ENCODE results near the gene PPDPF. TPM values are rescaled to one million over a fixed set of nuclear protein-coding genes. Genes with fewer than 3 reads are reported as not detected.

PPDPF gene
- total and polyA plus RNA-seq, 12 donors: 186 to 433 (median 270) TPM

DNA sequence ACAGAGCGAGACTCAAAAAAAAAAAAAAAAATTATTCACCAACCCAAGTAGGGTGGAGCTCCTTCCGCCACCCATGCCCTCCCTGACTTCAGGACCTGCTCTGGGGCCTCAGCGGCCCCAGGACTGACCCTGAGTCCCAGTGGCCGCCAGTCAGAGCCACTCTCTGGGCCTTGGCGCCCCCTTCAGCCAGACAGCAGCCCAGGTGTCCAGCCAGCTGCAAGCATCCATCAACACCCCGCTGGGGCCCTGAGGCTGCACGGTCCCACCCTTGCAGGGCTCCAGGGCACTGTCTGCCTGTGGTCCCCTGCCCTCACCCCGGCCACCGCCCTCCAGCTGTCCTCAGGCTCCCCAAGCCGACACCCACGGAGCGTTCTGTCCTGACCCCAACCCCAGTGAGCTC is 36.7 kb upstream of the PPDPF start:
- H3K27me3 ChIP-seq: peaks cover 4 to 67% (median 52%) of the 10 kb centered on the region in 7 donors
- intact Hi-C loops (cut with DNase I): no loop called here
- peak in 7 of 8 donors; percentile 1 to 36 (median 25) for ATAC-seq

DNA sequence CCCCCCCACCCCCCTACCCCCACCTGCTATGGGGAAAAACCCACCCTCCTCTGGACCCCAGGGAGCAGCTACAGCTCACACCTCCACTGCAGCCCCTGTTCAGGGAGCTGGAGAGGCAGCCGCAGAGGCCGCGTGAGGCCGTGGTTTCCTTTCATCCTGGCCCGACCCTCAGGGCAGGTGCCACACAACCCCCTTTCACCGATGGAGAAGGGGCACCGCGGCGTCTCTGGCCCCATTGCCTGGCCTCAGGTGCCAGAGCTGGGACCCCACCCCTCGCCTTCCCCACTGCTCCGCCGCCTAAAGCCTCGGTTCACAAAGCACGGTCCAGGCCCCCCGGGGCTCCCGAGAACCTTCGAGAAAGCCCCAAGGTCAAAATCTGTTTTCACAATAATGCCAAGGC is 36.3 kb upstream of the PPDPF start:
- ATAC-seq: peak in 4 of 8 donors; percentile 1 to 4 (median 2)
- WGBS, 2 donors: 43 to 51% methylated on average over 17 of the region's 17 CpGs

More for the DNA sequence above, 36.7 kb upstream of the PPDPF start:
- Histone ChIP-seq H3K4me1 (peaks cover 0 to 31% (median 12%) of the 10 kb centered on the region in 9 donors), H3K36me3 (peaks cover 0 to 15% (median 0%) of the 10 kb centered on the region in 9 donors), H3K9me3 (peaks cover 0 to 3% (median 0%) of the 10 kb centered on the region in 11 donors), H3K4me3 (no peak overlapping the region), H3K27ac (peak overlapping the region in 4 of 10 donors; percentile 9 to 63 (median 40))
- DNase-seq: no peak
- peak in 3 of 9 donors; percentile 4 to 27 (median 13) for TF ChIP-seq CTCF (IDR thresholded peaks at IDR 0.05)
- WGBS, 2 donors: 52 to 62% methylated on average over 12 of the region's 12 CpGs

DNA sequence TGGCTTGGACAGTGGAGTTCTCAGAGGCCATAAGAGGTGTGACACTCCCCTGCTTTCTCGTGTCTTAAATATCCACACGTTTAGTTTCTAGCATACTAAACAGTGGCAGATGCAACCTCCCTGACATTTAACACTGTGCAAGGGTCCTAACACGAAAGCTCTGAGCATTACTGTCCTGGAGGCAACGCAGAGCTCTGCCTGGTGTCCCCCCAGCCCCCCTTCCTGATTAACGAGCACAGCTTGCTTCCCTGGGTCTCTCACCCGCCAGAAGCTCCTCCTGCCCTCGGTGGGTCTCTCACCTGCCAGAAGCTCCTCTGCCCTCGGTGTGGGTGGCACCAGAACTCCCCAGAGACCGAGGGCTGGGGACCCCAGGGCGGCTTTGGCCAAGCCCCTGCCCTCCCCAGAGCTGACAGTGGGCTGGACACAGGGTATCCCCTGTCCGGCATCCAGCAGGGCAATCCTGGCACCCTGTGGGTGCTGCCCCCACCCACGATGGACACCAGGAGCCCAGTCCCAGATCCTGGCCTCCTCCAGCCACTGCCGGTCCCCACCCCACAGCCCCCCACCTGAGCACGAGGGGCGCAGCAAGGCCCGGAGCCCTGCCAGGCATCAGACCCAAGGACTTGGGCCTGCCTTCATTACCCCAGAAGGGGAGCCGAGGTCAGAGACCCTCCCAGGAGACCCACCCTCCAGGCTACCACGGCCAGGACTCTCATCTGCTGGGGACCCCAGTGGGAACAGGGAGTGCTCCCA is 35.7 kb upstream of the PPDPF start:
- peak in 5 of 8 donors; percentile 1 to 15 (median 6) for ATAC-seq
- Histone ChIP-seq H3K27ac (peak overlapping the region in 2 of 10 donors; percentile 13 to 63), H3K9me3 (peaks cover 0 to 3% (median 0%) of the 10 kb centered on the region in 11 donors), H3K27me3 (peaks cover 0 to 66% (median 52%) of the 10 kb centered on the region in 7 donors), H3K36me3 (peaks cover 0 to 25% (median 0%) of the 10 kb centered on the region in 9 donors), H3K4me1 (peaks cover 0 to 31% (median 12%) of the 10 kb centered on the region in 9 donors), H3K4me3 (no peak overlapping the region)
- TF ChIP-seq CTCF (IDR thresholded peaks at IDR 0.05): no peak
- WGBS, 2 donors: 50 to 51% methylated on average over 18 of the region's 18 CpGs
- DNase-seq: no peak
- intact Hi-C loops (cut with DNase I): no loop called here

More for the DNA sequence above, 36.3 kb upstream of the PPDPF start:
- peak in 1 of 9 donors; percentile 0 for TF ChIP-seq CTCF (IDR thresholded peaks at IDR 0.05)
- intact Hi-C loops (cut with DNase I): no loop called here
- H3K4me3 ChIP-seq: no peak overlapping the region
- no peak for DNase-seq
- peaks cover 0 to 3% (median 0%) of the 10 kb centered on the region in 11 donors for H3K9me3 ChIP-seq
- H3K4me1 ChIP-seq: peaks cover 0 to 31% (median 12%) of the 10 kb centered on the region in 9 donors
- H3K36me3 ChIP-seq: peaks cover 0 to 19% (median 0%) of the 10 kb centered on the region in 9 donors
- H3K27me3 ChIP-seq: peaks cover 0 to 67% (median 52%) of the 10 kb centered on the region in 7 donors
- H3K27ac ChIP-seq: peak overlapping the region in 3 of 10 donors; percentile 13 to 63 (median 15)

GRCh38 chr20:63486300-63486855 is 34.2 kb upstream of the PPDPF start:
- peaks cover 0 to 3% (median 0%) of the 10 kb centered on the region in 11 donors for H3K9me3 ChIP-seq
- WGBS, 2 donors: 92 to 95% methylated on average over 17 of the region's 17 CpGs
- H3K36me3 ChIP-seq: peaks cover 0 to 39% (median 0%) of the 10 kb centered on the region in 9 donors
- no peak overlapping the region for H3K4me3 ChIP-seq
- ATAC-seq: peak in 1 of 8 donors; percentile 1
- TF ChIP-seq CTCF (IDR thresholded peaks at IDR 0.05): no peak
- DNase-seq: no peak
- peaks cover 0 to 40% (median 16%) of the 10 kb centered on the region in 9 donors for H3K4me1 ChIP-seq
- H3K27ac ChIP-seq: no peak overlapping the region
- intact Hi-C loops (cut with DNase I): no loop called here
- peaks cover 0 to 64% (median 53%) of the 10 kb centered on the region in 7 donors for H3K27me3 ChIP-seq

Measured in heart right ventricle (tissue), 16 donors.